Stimulated activated CD4-positive, alpha-beta T cell treated with anti-CD3 and anti-CD28 coated beads, Interleukin-12 subunit alpha, Interleukin-12 subunit beta, amount 100 ng/mL, for 4 hours (primary cell): ENCODE measurements around the gene ELOF1.

Source experiments
- DNase-seq: peaks from one replicate; pipeline ENCODE4 v3.0.0-alpha.2; 2020

ELOF1 gene

DNA sequence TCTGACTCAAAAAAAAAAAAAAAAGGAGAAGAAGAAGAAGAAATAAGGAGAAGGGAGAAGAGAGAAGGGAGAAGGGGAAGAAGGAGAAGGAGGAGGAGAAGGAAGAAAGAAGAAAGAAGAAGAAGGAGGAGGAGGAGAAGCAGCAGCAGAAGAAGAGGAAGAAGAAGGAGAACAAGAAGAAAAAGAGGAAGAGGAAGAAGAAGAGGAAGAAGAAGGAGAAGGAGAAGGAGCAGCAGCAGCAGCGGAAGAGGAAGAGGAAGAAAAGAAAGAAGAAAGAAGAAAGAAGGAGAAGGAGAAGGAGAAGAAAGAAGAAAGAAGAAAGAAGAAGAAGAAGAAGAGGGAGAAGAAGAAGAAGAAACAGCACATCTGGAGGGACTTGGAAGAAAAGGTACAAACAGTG lies 24.5 kb downstream of the ELOF1 start:
- no peak for DNase-seq

DNA sequence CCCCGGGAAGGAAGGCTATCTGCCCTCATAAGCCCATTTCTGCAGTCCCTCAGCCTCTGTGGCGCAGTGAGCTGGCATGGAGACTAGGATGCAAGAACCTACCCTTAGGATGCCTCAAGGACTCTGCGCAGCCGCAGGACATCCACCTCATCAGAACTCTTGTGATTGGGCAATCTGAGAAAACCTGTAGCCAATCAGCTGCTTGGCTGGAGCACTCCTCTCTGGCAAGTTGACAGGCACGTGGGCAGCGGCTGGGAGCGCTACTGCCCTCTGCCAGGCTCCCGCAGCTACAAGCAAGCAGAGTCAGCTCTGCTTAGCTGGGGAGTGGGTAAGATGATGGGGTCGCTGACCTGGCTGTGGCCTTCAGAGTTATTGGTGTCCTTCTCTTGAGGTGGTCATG lies 28.6 kb downstream of the ELOF1 start:
- DNase-seq, result peak; percentile 40

DNA sequence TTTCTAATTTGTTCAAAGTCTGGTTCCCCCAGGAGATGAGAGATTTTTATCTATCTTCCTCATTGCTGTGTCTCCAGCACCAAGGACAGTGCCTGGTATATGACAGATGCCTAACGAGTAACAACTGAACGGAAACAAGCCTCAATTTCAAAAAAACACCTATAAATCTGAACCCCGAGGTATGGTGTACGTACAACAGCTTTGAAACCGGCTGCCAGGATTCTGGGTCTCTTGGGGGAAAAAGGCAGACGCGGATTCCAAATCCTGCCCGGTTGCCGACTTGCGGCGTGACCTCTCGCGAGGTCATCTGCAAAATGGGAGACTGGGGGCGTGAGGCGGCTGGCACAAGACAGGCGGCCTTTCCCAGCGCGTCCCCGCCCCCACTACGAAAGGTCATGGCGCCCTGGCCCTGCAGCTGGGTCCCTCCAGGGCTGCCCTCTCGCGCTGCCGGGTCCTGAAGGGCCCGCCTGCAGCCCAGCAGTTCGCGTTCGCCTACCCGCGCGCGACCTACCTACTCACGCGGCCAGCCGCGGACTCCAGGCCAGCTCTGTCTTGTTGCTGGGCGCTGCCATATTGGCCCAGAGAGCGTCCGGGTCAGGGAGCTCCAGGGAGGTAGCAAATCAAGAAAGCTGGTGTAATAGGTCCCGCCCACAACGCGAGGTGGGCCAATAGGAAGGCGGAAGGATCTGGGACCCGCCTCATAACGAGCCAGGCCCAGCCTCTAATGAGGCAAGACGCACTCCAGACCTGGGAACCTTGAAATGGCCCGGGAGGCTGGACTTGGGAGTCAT lies 30.3 kb downstream of the ELOF1 start, which contains the start of gene ECSIT:
Gene ECSIT, minus strand, starts transcription at position 584 of the 791 bp plus-strand sequence. CDS start 9,964 bp downstream, outside the sequence.
- peak; percentile 90 for DNase-seq

DNA sequence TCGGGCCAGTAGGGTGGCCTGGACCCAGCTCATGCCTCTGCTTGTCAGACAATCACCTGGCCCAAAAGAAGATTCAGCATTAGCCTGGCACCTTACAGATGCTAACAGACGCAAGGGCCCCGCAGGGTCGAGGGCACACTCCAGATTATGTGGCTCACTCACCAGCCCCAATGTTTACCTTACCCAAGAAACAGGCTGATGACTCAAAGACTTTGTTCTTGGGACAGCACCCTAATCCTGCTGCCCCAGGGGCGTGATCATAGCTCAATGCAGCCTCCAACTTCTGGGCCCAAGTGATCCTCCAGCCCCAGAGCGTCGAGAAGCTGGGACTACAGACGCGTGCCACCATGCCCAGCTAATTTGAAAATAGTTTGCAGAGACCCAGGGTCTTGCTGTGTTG lies 39.9 kb downstream of the ELOF1 start:
- DNase-seq, result no peak

DNA sequence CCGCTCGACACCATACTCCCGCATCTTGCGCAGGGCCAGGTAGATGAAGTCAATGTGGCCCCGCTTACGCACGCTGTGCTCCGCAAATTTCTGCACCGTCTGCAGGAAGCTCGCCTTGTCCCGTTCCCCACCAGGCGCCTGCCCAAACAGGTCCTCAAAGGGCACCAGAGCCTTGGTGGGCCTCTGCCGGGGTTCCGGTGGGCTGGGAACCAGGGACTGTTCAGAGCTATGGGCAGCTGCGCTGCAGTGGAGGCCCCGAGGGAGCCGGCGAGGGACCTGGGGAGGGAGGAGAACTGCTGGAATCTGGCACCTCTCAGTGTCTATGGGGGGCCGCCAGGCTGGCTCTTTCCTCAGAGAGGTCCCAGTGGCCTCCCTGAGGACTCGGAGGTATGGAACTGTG lies 45.1 kb downstream of the ELOF1 start:
- no peak for DNase-seq

DNA sequence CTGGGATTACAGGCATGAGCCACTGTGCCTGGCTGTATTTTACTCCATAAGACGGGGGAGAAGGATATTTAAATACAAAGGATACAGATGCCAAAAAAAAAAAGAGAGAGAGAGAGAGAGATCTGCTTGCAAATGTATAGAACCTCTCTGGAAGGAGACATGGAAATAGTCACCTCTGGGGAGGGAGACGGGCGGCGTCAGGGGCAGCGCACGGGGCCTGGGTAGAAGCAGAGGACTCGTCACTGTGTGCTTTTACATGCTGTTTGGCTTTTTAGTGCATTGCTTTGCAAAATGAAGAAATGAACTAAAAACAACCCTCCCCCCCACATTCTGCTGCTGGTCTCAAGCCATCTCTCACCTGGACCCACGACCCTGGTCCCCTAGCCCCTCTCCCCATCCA lies 48.6 kb downstream of the ELOF1 start:
- DNase-seq, result no peak

DNA sequence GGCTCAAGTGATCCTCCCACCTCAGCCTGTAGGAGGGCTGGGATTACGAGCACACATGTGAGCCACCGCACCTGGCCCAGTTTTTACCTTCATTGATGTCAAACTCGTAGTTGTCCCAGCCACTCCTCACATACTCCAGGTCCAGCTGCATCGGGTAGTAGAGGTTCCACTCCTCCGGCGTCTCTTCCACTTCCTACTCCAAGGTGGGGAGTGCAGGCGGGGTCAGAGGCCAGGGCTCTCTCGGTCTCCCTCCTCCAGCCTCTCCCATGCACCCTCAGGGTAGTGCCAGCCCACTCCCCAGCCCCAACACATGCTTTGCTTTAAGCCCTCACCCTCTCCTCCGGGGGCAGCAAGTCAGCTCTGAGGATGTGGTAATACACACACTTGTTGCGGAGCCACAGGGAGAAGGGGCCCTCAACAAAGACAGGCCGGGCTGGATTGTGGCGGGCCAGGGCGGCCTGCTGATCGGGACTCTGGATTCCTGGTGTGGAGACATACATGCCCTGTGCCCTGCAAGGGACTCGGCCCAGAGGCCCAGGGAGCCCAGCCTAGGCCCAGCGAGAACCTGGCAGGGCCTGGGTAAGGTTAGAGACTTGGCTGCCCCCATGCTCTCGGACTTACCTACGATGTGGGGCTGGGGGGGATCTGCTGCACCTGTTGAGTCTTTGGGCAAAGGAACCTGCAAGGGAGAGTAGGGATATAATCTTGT lies 51.5 kb downstream of the ELOF1 start:
- DNase-seq, result no peak

DNA sequence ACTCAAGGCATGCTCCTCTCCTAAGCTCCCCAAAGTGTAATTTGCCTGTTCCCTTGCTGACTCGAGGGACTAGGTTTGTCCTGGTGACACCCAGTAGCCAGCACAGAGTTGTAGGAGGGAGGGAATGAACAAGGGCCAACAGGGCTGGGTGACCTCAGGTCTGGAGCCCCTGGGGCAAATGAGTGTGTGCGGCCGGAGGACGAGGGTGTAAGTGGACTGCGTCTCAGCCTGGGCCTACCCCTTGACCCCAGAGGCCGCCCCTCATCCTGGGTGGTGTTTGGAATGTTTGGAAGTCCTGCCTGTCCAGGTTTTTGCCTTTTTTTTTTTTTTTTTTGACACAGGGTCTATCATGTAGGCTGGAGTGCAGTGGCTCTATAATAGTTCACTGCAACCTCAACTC lies 52.1 kb downstream of the ELOF1 start:
- no peak for DNase-seq

DNA sequence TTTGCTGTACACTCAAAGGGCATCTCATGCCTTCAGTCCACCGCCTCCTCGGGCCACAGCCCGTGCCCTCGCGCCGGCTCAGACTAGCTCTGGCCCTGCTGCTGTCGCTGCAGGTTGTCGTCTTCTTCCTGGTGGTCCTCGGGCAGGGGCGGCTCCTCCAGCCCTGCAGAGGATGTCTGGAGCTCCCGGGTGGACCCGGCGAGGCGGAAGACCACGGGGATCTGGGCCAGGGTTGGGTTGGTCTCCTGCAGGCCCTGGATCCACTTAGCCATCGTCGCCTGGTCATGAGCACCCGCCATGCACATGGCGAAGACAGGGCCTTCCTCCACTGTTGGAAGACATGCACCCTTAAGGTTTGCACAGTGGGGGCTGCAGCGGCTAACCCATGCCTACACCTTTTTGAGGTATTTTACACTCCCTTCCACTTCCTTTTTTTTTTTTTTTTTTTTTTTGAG lies 52.9 kb downstream of the ELOF1 start:
- no peak for DNase-seq

DNA sequence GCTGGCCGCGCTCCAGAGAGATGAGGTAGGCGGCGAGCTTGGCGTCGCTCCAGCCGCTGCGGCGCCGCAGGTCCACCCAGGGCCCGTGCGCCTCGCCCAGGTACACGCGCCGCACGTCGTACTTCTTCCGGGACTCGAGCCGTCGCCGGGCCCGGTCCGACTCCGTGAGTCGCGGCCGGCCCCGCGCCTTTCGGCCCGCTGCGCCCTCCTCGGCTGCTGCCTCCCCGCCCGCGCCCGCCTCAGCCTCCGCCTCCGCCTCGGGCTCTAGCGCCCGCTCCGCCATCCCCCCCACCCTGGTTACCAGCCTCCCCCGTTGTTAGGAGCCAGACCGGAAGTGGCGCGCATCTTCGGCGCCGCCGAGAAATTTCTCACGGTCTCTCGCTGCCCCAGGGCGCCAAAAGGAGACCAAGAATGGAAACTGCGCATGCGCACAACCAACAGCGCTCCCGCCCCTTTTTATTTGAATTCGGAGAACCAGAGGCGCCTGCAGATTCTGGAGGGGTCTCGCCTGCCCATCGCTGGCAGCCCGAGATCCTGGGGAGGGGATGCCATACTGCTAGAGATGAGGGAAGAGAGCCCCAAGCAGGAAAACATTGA lies 53.4 kb downstream of the ELOF1 start, which contains the start of gene ZNF653:
Gene ZNF653, minus strand, starts transcription at position 336 of the 597 bp plus-strand sequence. Its CDS starts 53 bp downstream, at position 283.
- DNase-seq, result peak; percentile 92

DNA sequence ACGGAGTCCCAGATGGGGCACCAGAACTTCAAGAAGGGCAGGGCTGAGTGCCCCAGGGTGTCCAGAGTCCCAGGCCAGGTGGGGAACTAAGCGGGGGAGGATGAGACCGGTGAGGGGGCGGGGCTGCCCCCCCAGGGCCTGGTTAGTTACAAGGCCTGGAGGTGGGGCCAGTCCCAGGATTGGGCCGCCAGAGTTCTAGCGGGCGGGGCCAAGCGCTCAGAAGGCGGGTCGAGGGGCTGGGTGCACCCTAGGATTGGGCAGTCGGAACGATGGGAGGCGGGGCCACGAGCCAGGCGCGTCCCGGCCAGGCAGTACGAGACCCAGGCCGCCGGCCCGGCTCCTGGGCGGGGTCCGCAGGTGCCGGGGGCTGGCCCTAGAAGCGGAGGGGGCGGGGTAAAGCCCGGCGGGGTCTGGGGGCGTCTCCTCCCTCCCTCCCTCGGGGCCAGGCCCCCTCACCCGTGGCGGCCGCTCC lies 54.0 kb downstream of the ELOF1 start:
- peak; percentile 97 for DNase-seq

DNA sequence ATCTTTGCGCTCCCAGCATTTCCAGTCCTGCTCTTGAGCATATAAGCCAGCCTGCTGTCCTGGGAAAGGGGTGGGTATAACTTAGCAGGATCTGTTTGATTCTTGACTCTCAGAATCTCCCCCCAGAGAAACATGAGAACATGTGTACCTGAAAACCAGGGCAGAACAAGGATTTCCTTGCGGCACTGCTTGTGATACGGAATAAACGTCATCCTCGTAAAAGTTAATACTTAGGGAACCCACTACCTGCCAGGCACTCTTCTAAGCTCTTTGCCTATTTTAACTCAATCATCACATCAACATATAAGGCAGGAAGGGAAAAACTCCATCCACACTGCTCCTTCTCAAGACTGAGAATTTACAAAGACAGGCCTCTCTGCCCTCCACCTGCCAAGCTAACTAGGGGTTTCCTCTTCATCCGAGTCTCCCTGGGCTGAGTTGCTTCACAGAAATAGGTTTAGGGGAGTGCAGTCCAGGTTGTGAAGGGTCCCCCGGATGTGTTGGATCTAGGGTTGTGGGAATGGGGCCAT lies 54.5 kb downstream of the ELOF1 start:
- DNase-seq, result no peak
